ENCODE measurements around the gene PLK3. TPM values are rescaled to one million over a fixed set of nuclear protein-coding genes. Genes with fewer than 3 reads are reported as not detected.

Gene PLK3
- total and polyA plus RNA-seq, 9 of the 15 experiments (the other 6 are each of a cell fraction or from before 2014, with no cell fraction given): 0.52 to 22.7 (median 11.0) TPM

DNA sequence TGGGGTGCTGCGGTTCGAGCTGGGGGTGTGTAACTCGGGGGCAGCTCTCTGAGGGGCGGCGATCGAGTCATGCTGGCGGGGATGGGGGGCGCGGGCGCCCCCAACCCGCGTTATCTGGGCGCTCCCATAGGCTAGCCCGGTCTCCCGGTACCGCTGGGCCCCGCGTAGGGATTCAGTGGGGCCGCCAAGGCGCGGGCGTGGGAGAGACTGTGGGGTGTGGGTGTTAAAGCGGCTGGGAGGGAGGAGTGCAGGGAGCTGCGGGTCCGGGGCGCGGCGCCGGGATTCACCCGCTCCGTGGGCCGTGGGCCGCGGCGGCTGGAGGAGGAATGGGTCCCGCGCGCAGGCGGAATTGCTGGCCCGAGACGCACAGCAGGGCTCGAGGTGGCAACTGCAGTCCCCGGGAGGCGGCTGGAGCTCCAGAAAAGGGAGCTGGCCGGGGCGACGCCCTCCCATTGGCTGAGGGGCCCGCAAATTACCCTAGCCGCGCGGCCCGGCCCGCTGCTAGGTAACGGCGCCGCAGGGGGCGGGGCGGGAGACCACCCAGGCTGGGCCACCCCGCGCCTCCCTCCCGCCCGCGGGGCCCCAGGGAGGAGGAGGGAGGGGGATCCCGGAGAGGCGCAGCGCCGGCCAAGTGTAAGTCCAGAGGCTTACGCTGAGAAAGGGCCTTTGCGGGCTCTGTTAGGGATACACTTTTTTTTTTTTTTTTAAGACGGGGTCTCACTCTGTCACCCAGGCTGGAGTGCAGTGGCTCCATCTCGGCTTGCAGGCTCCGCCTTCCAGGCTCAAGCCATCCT lies 42.9 kb downstream of the PLK3 start, which contains the start of gene PTCH2 (continued):
- TF ChIP-seq FOXK1 (CRISPR knock-in tag; IDR thresholded peaks at IDR 0.05; ENCODE audit: borderline replicate concordance) (no peak), HIVEP1 (CRISPR knock-in tag; IDR thresholded peaks at IDR 0.05) (peak; percentile 10; the same call in 1 of the 2 replicates), ZNF76 (CRISPR knock-in tag; IDR thresholded peaks at IDR 0.05; ENCODE audit: borderline replicate concordance) (0 out of 2 replicates have a peak, but pooled peaks have one; percentile 10), EGR1 (conservative IDR thresholded peaks at IDR 0.05) (peak; percentile 82), TCF7L2 (IDR thresholded peaks at IDR 0.05; ENCODE audit: low read depth, low read length) (no peak), PHF20 (IDR thresholded peaks at IDR 0.05; ENCODE audit: partially characterized antibody) (peak; percentile 33), RBM25 (IDR thresholded peaks at IDR 0.05; ENCODE audit: low read depth, low read length, severe bottlenecking) (peak; percentile 46), ATF7 (IDR thresholded peaks at IDR 0.05) (peak; percentile 39), TOE1 (IDR thresholded peaks at IDR 0.05; ENCODE audit: borderline replicate concordance) (0 out of 2 replicates have a peak, but pooled peaks have one; percentile 14), TOE1 (CRISPR knock-in tag; IDR thresholded peaks at IDR 0.05; ENCODE audit: borderline replicate concordance, low read depth) (no peak), SRSF7 (optimal IDR thresholded peaks at IDR 0.05; ENCODE audit: low read depth, low read length) (peak; percentile 43), KLF1 (tag; IDR thresholded peaks at IDR 0.05) (no peak), PHB (CRISPR knock-in tag; IDR thresholded peaks at IDR 0.05) (0 out of 2 replicates have a peak, but pooled peaks have one; percentile 38), HDAC2 (IDR thresholded peaks at IDR 0.05) (0 out of 2 replicates have a peak, but pooled peaks have one; percentile 20), FOSL1 (tag; conservative IDR thresholded peaks at IDR 0.05) (peak; percentile 17; the same call in 1 of the 2 replicates), RBM22 (IDR thresholded peaks at IDR 0.05; ENCODE audit: low read depth, low read length, poor library complexity, severe bottlenecking) (peak; percentile 88)
- TF ChIP-seq, protein P1, sequence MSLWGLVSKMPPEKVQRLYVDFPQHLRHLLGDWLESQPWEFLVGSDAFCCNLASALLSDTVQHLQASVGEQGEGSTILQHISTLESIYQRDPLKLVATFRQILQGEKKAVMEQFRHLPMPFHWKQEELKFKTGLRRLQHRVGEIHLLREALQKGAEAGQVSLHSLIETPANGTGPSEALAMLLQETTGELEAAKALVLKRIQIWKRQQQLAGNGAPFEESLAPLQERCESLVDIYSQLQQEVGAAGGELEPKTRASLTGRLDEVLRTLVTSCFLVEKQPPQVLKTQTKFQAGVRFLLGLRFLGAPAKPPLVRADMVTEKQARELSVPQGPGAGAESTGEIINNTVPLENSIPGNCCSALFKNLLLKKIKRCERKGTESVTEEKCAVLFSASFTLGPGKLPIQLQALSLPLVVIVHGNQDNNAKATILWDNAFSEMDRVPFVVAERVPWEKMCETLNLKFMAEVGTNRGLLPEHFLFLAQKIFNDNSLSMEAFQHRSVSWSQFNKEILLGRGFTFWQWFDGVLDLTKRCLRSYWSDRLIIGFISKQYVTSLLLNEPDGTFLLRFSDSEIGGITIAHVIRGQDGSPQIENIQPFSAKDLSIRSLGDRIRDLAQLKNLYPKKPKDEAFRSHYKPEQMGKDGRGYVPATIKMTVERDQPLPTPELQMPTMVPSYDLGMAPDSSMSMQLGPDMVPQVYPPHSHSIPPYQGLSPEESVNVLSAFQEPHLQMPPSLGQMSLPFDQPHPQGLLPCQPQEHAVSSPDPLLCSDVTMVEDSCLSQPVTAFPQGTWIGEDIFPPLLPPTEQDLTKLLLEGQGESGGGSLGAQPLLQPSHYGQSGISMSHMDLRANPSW (CRISPR knock-in tag; IDR thresholded peaks at IDR 0.05): no peak; the same call in 1 of the 2 replicates
- TF ChIP-seq, protein P2, sequence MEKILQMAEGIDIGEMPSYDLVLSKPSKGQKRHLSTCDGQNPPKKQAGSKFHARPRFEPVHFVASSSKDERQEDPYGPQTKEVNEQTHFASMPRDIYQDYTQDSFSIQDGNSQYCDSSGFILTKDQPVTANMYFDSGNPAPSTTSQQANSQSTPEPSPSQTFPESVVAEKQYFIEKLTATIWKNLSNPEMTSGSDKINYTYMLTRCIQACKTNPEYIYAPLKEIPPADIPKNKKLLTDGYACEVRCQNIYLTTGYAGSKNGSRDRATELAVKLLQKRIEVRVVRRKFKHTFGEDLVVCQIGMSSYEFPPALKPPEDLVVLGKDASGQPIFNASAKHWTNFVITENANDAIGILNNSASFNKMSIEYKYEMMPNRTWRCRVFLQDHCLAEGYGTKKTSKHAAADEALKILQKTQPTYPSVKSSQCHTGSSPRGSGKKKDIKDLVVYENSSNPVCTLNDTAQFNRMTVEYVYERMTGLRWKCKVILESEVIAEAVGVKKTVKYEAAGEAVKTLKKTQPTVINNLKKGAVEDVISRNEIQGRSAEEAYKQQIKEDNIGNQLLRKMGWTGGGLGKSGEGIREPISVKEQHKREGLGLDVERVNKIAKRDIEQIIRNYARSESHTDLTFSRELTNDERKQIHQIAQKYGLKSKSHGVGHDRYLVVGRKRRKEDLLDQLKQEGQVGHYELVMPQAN (IDR thresholded peaks at IDR 0.05; ENCODE audit: borderline replicate concordance): peak; percentile 22; the same call in 1 of the 2 replicates
